HCT116 (cell line): ENCODE data around the gene SLC25A43.
A peak's percentile ranks its signal among the peaks of the same experiment; 100 is the strongest.

Source experiments
- CEBPB ChIP-seq: IDR thresholded peaks from 2 replicates; pipeline ENCODE4 v1.6.1; 2012; ENCODE audit warnings: low read depth
- CTCF ChIP-seq, 3 experiments: fragments of 200-600 bp in 1 of 3; sonication (generic) in 1 of 3; IDR thresholded peaks in 2 of 3; conservative IDR thresholded peaks in 1 of 3; 2 replicates each; pipeline ENCODE4 v1.5.1; 2012 to 2017; ENCODE audit warnings: low read depth in 2 of 3, low read length in 2 of 3, antibody characterized with exemption in 1 of 3, borderline replicate concordance in 1 of 3, control low read depth in 1 of 3, mild to moderate bottlenecking in 1 of 3, mixed read lengths in 1 of 3, mixed run types in 1 of 3, moderate library complexity in 1 of 3; ENCODE audit not compliant: insufficient read depth in 1 of 3
- EZH2 ChIP-seq: fragments of 200-600 bp; sonication (generic); IDR thresholded peaks from 2 replicates; pipeline ENCODE4 v1.6.1; 2017; ENCODE audit warnings: antibody characterized with exemption, mixed run types
- POLR2A ChIP-seq: IDR thresholded peaks from 2 replicates; pipeline ENCODE4 v1.7.0; 2011; ENCODE audit warnings: borderline replicate concordance; ENCODE audit not compliant: insufficient read depth, insufficient read length; ENCODE audit errors: extremely low read depth
- POLR2AphosphoS5 ChIP-seq: IDR thresholded peaks from 2 replicates; pipeline ENCODE4 v1.6.1; 2011; ENCODE audit warnings: mild to moderate bottlenecking, low read depth, low read length, moderate library complexity
- REST ChIP-seq: IDR thresholded peaks from 2 replicates; pipeline ENCODE4 v1.6.1; 2012; ENCODE audit warnings: low read depth
- YY1 ChIP-seq: IDR thresholded peaks from 2 replicates; pipeline ENCODE4 v1.6.1; 2011; ENCODE audit warnings: low read length, low read depth, moderate library complexity, mild to moderate bottlenecking; ENCODE audit not compliant: insufficient replicate concordance; ENCODE audit errors: extremely low read depth

- peak; percentile 23 for TF ChIP-seq YY1
- peak; percentile 42 to 53 (median 47); a peak in 5 of 6 replicates for TF ChIP-seq CTCF (IDR thresholded peaks at IDR 0.05 in 2 of 3, conservative IDR thresholded peaks at IDR 0.05 in 1 of 3; ENCODE audit: borderline replicate concordance in 1 of 3, insufficient read depth in 1 of 3, low read depth in 2 of 3, low read length in 2 of 3)
- no peak for TF ChIP-seq EZH2
- peak; percentile 64 for TF ChIP-seq POLR2AphosphoS5
- no peak for TF ChIP-seq POLR2A
- no peak for TF ChIP-seq REST
- TF ChIP-seq CEBPB, result no peak
Measured at GRCh38 chrX:119468551-119469312, 69.6 kb downstream of the SLC25A43 start.
